Endothelial cell of umbilical vein (primary cell): ENCODE results near the gene ELOB. TPM values are rescaled to one million over a fixed set of nuclear protein-coding genes. Genes with fewer than 3 reads are reported as not detected.

Experiments used
- BruUV-seq: library from RNA; stranded (reverse); fragments of 400-500 nt; replicated peaks from 2 replicates; lab custom pipeline; 2021; lab: Mats Ljungman, UMichigan
- CTCF ChIA-PET: fragments of 300-600, 350-600 bp; sonication (Branson Sonifier 250); formaldehyde crosslinking; loops from one replicate; lab custom pipeline; 2021; ENCODE audit warnings: antibody characterized with exemption, inconsistent platforms; lab: Charles Lee
- POLR2A ChIA-PET: fragments of 300-600, 350-600 bp; sonication (Branson Sonifier 250); formaldehyde crosslinking; loops from one replicate; lab custom pipeline; 2021; ENCODE audit warnings: antibody characterized with exemption, inconsistent platforms; lab: Charles Lee
- DNase-seq: peaks from one replicate; pipeline ENCODE4 v3.0.0-alpha.2; 2011; ENCODE audit warnings: low read depth, low spot score
- FAIRE-seq: peaks from 2 replicates; lab custom pipeline; 2011; peaks lifted over from hg19 to GRCh38; lab: Jason Lieb, UNC
- H2AFZ ChIP-seq: 2 replicates; pipeline ENCODE4 v1.6.0; 2012; ENCODE audit warnings: low read depth, low read length, control low read depth, inconsistent platforms
- H3K27ac ChIP-seq: 2 replicates; pipeline ENCODE4 v1.5.1; 2011; ENCODE audit warnings: low read depth, mild to moderate bottlenecking, control low read depth, low read length, moderate library complexity; ENCODE audit not compliant: insufficient read depth
- H3K27me3 ChIP-seq, 2 experiments: 2 replicates each; pipeline versions ENCODE4 v1.6.0 to v1.6.1; 2011; ENCODE audit warnings: low read length in 2 of 2, mixed read lengths in 1 of 2; ENCODE audit not compliant: control insufficient read depth in 2 of 2, insufficient read depth in 2 of 2
- H3K36me3 ChIP-seq, 2 experiments: 2 replicates in 1 of 2; 3 replicates in 1 of 2; pipeline ENCODE4 v1.5.1; 2011; ENCODE audit warnings: low read length in 2 of 2, mild to moderate bottlenecking in 1 of 2, moderate library complexity in 1 of 2; ENCODE audit not compliant: control insufficient read depth in 2 of 2, insufficient read depth in 2 of 2; ENCODE audit errors: extremely low read depth in 1 of 2
- H3K4me1 ChIP-seq: 3 replicates; pipeline ENCODE4 v1.5.1; 2011; ENCODE audit warnings: mild to moderate bottlenecking, low read length; ENCODE audit not compliant: control insufficient read depth, insufficient read depth; ENCODE audit errors: extremely low read depth
- H3K4me2 ChIP-seq: 2 replicates; pipeline ENCODE4 v1.6.1; 2011; ENCODE audit warnings: low read length, control low read depth, mixed read lengths; ENCODE audit not compliant: insufficient read depth
- H3K4me3 ChIP-seq, 3 experiments: fragments of 200-600 bp in 1 of 3; sonication (generic), shearing (Covaris generic) in 1 of 3; replicated peaks in 1 of 3; 2 replicates each; pipeline ENCODE4 v1.5.1; 2011 to 2016; ENCODE audit warnings: control low read depth in 3 of 3, low read length in 3 of 3, mild to moderate bottlenecking in 2 of 3, inconsistent platforms in 1 of 3, low read depth in 1 of 3, moderate library complexity in 1 of 3; ENCODE audit not compliant: insufficient read depth in 1 of 3
- H3K79me2 ChIP-seq: 2 replicates; pipeline ENCODE4 v1.6.0; 2012; ENCODE audit warnings: low read length, inconsistent platforms; ENCODE audit not compliant: control insufficient read depth, insufficient read depth
- H3K9ac ChIP-seq: replicated peaks from 2 replicates; pipeline ENCODE3; 2011; ENCODE audit warnings: low read length, control low read depth; ENCODE audit not compliant: insufficient read depth; ENCODE audit errors: extremely low read depth
- H3K9me1 ChIP-seq: replicated peaks from 3 replicates; pipeline ENCODE4 v1.6.0; 2011; ENCODE audit warnings: mild to moderate bottlenecking, low read length; ENCODE audit not compliant: control insufficient read depth, insufficient read depth; ENCODE audit errors: extremely low read depth
- H3K9me3 ChIP-seq: replicated peaks from 2 replicates; pipeline ENCODE4 v1.5.1; 2012; ENCODE audit warnings: low read length, inconsistent platforms; ENCODE audit not compliant: control insufficient read depth, insufficient read depth
- H4K20me1 ChIP-seq: replicated peaks from 2 replicates; pipeline ENCODE3; 2011; ENCODE audit warnings: mild to moderate bottlenecking, low read length; ENCODE audit not compliant: control insufficient read depth, insufficient read depth; ENCODE audit errors: extremely low read depth
- CTCF ChIP-seq, 2 donors: IDR thresholded peaks; 1 replicate in 1 of 2; 2 replicates in 1 of 2; pipeline ENCODE4 v1.5.1; 2011; ENCODE audit warnings: low read length in 2 of 2, mild to moderate bottlenecking in 2 of 2, moderate library complexity in 2 of 2, control low read depth in 1 of 2, inconsistent platforms in 1 of 2, low read depth in 1 of 2; ENCODE audit not compliant: insufficient read depth in 1 of 2; ENCODE audit errors: extremely low read depth in 1 of 2
- EZH2 ChIP-seq: IDR thresholded peaks from 2 replicates; pipeline ENCODE4 v1.6.1; 2012; ENCODE audit warnings: borderline replicate concordance, low read depth, mild to moderate bottlenecking, moderate library complexity, low read length, inconsistent platforms; ENCODE audit not compliant: severe bottlenecking
- FOS ChIP-seq: IDR thresholded peaks from 2 replicates; pipeline ENCODE4 v1.6.1; 2011; ENCODE audit warnings: mild to moderate bottlenecking, low read length, moderate library complexity, borderline replicate concordance; ENCODE audit not compliant: insufficient read depth
- GATA2 ChIP-seq: IDR thresholded peaks from 2 replicates; pipeline ENCODE4 v1.7.0; 2011; ENCODE audit warnings: low read depth, mild to moderate bottlenecking, moderate library complexity, mixed read lengths, low read length; ENCODE audit not compliant: insufficient read length, insufficient read depth
- JUN ChIP-seq: IDR thresholded peaks from 2 replicates; pipeline ENCODE4 v1.6.1; 2011; ENCODE audit warnings: borderline replicate concordance, low read depth; ENCODE audit not compliant: insufficient read length, insufficient read depth
- MYC ChIP-seq: IDR thresholded peaks from one replicate; pipeline ENCODE4 v1.6.1; 2011; ENCODE audit warnings: mild to moderate bottlenecking, low read depth, low read length
- POLR2A ChIP-seq: IDR thresholded peaks from 2 replicates; pipeline ENCODE4 v1.6.1; 2012; ENCODE audit warnings: low read depth, mild to moderate bottlenecking, control low read depth, low read length
- POLR2AphosphoS5 ChIP-seq: IDR thresholded peaks from 2 replicates; pipeline ENCODE4 v1.6.1; 2012; ENCODE audit warnings: low read depth, mild to moderate bottlenecking, control low read depth, low read length, moderate library complexity; ENCODE audit not compliant: insufficient read depth
- dilution Hi-C: fragments of 300-500 bp; cut with MboI; formaldehyde crosslinking; loops from one replicate; pipeline ENCODE4 v1.15.0; 2019; ENCODE audit warnings: low sequenced_read_pairs; ENCODE audit not compliant: extremely low pct_ligation_motif_present
- intact Hi-C: fragments of 100-400 bp; cut with micrococcal nuclease; formaldehyde crosslinking; loops from one replicate; pipeline ENCODE4 v1.10.0; 2022
- polyA plus RNA-seq, 4 experiments: library from polyadenylated mRNA; depleted of rRNA in 3 of 4; stranded (reverse) in 3 of 4; unstranded in 1 of 4; fragments of >200 nt; gene quantifications; 2 replicates each; pipeline versions ENCODE4 v1.2.1 to v1.2.3, GENCODE V29; 2011 to 2012; ENCODE audit warnings: missing spikeins in 1 of 4
- total RNA-seq: library from RNA; stranded (reverse); gene quantifications from 2 replicates; pipeline ENCODE4 v1.2.3, GENCODE V29; 2021
- TF ChIP-seq, protein P1 (sequence below): IDR thresholded peaks from 2 replicates; pipeline ENCODE4 v1.6.1; 2011; ENCODE audit not compliant: insufficient read depth, insufficient read length

The ELOB gene
- total and polyA plus RNA-seq, 2 donors (not counting 3 experiments of a cell fraction or from before 2014, with no cell fraction given), result 251 to 848 TPM

DNA sequence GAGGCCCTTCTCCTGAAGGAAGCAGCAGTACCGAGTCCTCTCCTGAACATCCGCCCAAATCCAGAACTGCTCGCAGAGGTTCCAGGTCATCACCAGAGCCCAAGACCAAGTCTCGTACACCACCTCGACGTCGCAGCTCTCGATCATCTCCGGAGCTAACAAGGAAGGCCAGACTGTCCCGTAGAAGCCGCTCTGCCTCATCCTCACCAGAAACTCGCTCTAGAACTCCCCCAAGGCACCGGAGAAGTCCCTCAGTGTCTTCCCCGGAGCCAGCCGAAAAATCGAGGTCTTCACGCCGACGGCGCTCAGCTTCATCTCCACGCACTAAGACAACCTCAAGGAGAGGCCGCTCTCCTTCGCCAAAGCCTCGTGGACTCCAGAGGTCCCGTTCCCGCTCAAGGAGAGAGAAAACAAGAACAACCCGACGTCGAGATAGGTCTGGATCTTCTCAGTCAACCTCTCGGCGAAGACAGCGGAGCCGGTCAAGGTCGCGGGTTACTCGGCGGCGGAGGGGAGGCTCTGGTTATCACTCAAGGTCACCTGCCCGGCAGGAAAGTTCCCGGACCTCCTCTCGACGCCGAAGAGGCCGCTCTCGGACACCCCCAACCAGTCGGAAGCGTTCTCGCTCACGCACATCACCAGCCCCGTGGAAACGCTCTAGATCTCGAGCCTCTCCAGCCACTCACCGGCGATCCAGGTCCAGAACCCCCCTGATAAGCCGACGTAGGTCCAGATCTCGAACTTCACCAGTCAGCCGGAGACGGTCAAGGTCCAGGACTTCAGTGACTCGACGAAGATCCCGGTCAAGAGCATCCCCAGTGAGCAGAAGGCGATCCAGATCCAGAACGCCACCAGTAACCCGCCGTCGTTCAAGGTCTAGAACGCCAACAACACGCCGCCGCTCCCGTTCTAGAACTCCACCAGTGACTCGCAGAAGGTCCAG is 11.3 kb downstream of the ELOB start:
- TF ChIP-seq MYC (no peak), POLR2A (no peak), CTCF (IDR thresholded peaks at IDR 0.05; ENCODE audit: extremely low read depth in 1 of 2, insufficient read depth in 1 of 2, low read depth in 1 of 2, low read length in 2 of 2) (no peak), EZH2 (no peak), POLR2AphosphoS5 (no peak), FOS (no peak), JUN (no peak), GATA2 (no peak)
- TF ChIP-seq, protein P1, sequence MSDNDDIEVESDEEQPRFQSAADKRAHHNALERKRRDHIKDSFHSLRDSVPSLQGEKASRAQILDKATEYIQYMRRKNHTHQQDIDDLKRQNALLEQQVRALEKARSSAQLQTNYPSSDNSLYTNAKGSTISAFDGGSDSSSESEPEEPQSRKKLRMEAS, result no peak
- H3K4me2 ChIP-seq, result no peak overlapping the region
- no TSS peak for BruUV-seq
- H3K79me2 ChIP-seq, result peaks cover 77% of the 10 kb centered on the region
- no peak for FAIRE-seq
- no peaks in the 10 kb centered on the region for H3K27me3 ChIP-seq
- no peak for DNase-seq
- no peaks in the 10 kb centered on the region for H3K4me1 ChIP-seq
- ChIA-PET CTCF (no interaction called here), POLR2A (no interaction called here)
- no peak overlapping the region for H3K27ac ChIP-seq
- no peak overlapping the region for H2AFZ ChIP-seq
- H4K20me1 ChIP-seq, result no peaks in the 10 kb centered on the region
- intact Hi-C loops (no loop called here), dilution Hi-C loops (no loop called here)
- H3K36me3 ChIP-seq, result peaks cover 75 to 92% of the 10 kb centered on the region in 2 experiments
- H3K9me1 ChIP-seq, result no peaks in the 10 kb centered on the region
- H3K9ac ChIP-seq, result no peak overlapping the region
- H3K4me3 ChIP-seq, result no peak overlapping the region
- H3K9me3 ChIP-seq, result no peaks in the 10 kb centered on the region
